WERI-Rb-1 (cell line): ENCODE measurements around the gene SKI.

Experiments
- DNase-seq: peaks from one replicate; pipeline ENCODE4 v3.0.0-alpha.2; 2020
- H3K27ac ChIP-seq: fragments of 250-450 bp; sonication (Bioruptor Pico); 2 replicates; pipeline ENCODE4 v1.5.1; 2020; ENCODE audit warnings: mild to moderate bottlenecking, moderate library complexity
- H3K27me3 ChIP-seq: fragments of 250-450 bp; sonication (Bioruptor Pico); 2 replicates; pipeline ENCODE4 v1.5.1; 2021; ENCODE audit warnings: mild to moderate bottlenecking, low read depth, moderate library complexity; ENCODE audit not compliant: insufficient read depth, severe bottlenecking
- H3K36me3 ChIP-seq: fragments of 250-450 bp; sonication (Bioruptor Pico); 2 replicates; pipeline ENCODE4 v1.5.1; 2020; ENCODE audit warnings: mild to moderate bottlenecking, moderate library complexity
- H3K4me3 ChIP-seq: 2 replicates; pipeline ENCODE4 v1.5.1; 2011; ENCODE audit warnings: low read depth, mild to moderate bottlenecking, control low read depth, low read length
- H3K9me3 ChIP-seq: fragments of 250-450 bp; sonication (Bioruptor Pico); 2 replicates; pipeline ENCODE4 v1.5.1; 2021; ENCODE audit warnings: mild to moderate bottlenecking, moderate library complexity; ENCODE audit not compliant: severe bottlenecking
- TF ChIP-seq, protein P1 (sequence below): IDR thresholded peaks from 2 replicates; pipeline ENCODE4 v1.5.1; 2011; ENCODE audit warnings: low read depth, mild to moderate bottlenecking, control low read depth, inconsistent platforms, low read length

The SKI gene

DNA sequence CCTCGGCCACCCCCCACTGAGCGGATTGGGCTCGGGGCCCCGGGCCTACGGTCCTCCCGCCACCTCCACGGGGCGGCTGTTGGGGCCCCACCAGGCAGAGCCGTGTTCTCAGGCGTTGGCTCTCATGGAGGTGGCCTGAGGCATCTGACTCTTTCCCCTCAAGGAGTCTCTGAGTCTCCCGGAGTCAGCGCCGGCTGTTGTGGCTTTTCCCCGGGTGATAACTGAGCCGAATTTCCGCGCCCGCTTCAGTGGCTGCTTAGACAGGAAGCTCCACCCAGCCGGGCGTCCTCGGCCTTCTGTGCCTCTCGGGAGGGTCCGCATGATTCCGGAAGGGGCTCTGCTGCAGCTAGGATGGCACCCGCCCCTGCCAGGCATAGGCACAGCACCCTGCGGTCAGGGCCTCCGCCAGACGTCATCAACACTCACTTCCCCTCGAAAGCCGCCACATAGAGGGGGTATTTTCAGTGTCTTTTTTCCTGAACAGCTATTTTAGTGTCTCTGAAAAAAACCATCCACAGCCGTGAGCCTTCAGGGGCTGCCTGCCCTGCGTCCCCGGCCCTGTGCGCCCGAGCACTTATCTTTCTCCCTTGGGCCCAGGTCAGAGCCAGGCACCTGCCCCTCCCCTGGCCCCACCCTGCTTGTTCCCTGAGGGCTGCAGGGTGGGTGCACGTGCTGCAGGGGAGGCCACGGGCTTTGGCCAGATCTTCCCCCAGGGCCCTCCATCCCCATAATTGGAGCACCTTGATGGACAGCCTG, 72.9 kb downstream of the SKI start:
- no peak for DNase-seq
- H3K9me3 ChIP-seq = no peaks in the 10 kb centered on the region
- H3K36me3 ChIP-seq = peaks cover 19% of the 10 kb centered on the region
- no peak overlapping the region for H3K4me3 ChIP-seq
- H3K27me3 ChIP-seq = no peaks in the 10 kb centered on the region
- TF ChIP-seq, protein P1, sequence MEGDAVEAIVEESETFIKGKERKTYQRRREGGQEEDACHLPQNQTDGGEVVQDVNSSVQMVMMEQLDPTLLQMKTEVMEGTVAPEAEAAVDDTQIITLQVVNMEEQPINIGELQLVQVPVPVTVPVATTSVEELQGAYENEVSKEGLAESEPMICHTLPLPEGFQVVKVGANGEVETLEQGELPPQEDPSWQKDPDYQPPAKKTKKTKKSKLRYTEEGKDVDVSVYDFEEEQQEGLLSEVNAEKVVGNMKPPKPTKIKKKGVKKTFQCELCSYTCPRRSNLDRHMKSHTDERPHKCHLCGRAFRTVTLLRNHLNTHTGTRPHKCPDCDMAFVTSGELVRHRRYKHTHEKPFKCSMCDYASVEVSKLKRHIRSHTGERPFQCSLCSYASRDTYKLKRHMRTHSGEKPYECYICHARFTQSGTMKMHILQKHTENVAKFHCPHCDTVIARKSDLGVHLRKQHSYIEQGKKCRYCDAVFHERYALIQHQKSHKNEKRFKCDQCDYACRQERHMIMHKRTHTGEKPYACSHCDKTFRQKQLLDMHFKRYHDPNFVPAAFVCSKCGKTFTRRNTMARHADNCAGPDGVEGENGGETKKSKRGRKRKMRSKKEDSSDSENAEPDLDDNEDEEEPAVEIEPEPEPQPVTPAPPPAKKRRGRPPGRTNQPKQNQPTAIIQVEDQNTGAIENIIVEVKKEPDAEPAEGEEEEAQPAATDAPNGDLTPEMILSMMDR = no peak
- no peak overlapping the region for H3K27ac ChIP-seq

DNA sequence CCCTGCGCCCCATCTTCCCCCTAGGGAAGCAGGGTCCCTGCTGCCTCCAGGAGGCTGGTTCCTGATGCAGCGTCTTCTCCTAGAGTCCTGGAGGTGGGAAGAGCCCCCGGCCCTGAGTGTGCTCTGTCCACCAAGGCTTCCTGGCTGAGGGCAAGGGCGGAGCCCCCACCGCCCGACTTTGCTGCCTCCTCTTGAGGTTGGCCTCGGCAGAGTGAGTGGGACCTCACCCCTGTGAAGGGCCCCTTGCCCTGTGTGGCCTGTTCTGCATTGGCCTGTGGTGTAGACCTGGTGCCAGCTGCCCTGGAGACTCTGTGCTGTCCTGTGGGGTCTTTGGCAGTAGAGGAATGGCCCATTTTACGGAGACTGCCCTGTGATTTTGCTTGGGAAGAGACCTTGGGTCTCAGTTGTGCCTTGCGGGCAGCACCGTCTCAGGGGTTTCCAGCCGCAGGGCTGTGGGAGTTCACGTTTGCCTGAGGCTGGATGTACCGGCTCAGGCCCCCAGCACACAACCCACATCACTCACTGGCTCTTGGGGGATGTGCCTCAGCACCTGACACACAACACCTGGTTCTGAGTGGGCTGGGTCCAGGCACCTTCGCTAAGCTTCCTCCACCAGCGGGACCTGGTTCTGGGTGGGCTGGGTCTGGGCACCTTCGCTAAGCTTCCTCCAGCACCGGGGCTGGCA, 73.6 kb downstream of the SKI start:
- H3K4me3 ChIP-seq = no peak overlapping the region
- DNase-seq = no peak
- TF ChIP-seq, protein P1 = no peak
- no peaks in the 10 kb centered on the region for H3K9me3 ChIP-seq
- peaks cover 25% of the 10 kb centered on the region for H3K36me3 ChIP-seq
- H3K27me3 ChIP-seq = no peaks in the 10 kb centered on the region
- no peak overlapping the region for H3K27ac ChIP-seq

DNA sequence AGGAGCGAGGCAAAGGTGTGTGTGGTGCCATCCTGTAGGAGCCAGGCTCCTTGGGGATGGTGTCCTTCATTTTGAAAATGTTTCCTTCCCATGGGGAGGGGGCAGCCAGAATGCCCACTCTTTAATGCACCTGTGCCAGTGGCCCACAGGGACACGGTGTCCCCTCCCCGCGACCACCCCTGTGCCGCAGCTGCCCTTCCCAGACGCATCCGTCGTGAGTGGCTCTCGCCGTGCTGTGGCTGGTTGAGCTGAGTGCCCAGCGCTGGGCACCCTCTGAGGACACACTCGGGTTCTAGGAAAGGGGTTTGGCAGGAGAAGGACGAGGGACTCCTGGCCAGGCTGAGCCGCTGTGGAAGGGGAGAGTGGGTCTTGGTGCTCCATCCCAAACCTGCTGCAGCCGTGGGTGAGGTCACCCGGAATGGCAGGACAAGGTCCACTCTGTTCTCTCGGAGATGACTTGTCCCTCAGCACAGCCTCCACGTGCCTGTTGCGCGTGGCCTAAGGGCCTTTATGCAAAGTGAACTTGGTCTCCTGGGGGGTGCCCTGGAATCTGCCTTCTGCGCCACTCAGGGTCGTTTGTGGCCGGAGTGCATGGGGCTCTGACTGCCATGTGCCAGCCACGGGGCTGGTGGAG, 74.3 kb downstream of the SKI start:
- TF ChIP-seq, protein P1 = no peak
- H3K27ac ChIP-seq = no peak overlapping the region
- no peaks in the 10 kb centered on the region for H3K27me3 ChIP-seq
- H3K4me3 ChIP-seq = no peak overlapping the region
- peaks cover 31% of the 10 kb centered on the region for H3K36me3 ChIP-seq
- no peak for DNase-seq
- no peaks in the 10 kb centered on the region for H3K9me3 ChIP-seq

DNA sequence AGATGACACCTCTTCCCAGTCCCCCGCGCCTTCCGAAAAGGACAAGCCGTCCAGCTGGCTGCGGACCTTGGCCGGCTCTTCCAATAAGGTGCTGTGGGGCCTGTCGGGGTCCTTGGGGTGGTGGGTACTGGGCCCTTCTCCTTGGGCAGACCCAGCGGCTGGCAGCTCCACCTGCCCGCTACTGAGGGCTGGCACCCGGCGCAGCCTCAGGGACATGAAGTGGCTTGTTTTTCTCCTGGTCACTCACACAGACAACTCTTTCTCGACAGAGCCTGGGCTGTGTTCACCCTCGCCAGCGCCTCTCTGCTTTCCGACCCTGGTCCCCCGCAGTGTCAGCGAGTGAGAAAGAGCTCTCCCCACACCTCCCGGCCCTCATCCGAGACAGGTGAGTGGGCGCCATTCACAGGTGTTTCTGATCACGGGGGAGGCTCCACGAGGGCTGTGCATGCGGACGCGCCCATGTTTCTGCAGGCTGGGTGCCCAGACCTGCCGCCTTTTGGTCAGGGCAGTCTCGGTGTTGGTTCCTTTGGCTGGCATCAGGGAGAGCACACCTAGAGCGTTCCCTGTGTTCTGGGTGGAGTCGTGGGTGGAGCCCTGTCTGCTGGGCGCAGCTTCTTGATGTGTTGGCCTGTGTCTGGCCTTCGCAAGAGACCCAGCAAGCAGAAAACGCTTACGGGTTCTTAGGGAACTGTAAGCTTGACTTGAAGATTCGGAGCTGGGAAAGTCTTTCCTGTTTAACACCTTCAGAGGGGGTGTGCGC, 75.1 kb downstream of the SKI start:
- no peak for DNase-seq
- Histone ChIP-seq H3K27me3 (no peaks in the 10 kb centered on the region), H3K27ac (no peak overlapping the region), H3K4me3 (no peak overlapping the region), H3K9me3 (no peaks in the 10 kb centered on the region), H3K36me3 (peaks cover 39% of the 10 kb centered on the region)
- TF ChIP-seq, protein P1 = no peak

DNA sequence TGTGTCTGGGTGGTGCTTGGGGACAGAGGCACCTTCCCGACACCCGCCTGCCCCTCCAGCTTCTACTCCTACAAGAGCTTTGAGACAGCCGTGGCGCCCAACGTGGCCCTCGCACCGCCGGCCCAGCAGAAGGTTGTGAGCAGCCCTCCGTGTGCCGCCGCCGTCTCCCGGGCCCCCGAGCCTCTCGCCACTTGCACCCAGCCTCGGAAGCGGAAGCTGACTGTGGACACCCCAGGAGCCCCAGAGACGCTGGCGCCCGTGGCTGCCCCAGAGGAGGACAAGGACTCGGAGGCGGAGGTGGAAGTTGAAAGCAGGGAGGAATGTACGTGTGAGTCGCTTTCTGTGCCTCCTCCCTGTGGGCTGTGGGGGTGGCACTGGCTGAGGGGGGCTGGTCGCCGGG, 75.7 kb downstream of the SKI start:
- peaks cover 45% of the 10 kb centered on the region for H3K36me3 ChIP-seq
- H3K4me3 ChIP-seq = no peak overlapping the region
- DNase-seq = no peak
- no peak overlapping the region for H3K27ac ChIP-seq
- TF ChIP-seq, protein P1 = no peak
- no peaks in the 10 kb centered on the region for H3K27me3 ChIP-seq
- no peaks in the 10 kb centered on the region for H3K9me3 ChIP-seq
